HCEC 1CT (cell line): ENCODE results near the gene CCAR1.
"Not testable (repeated sequence)": the region's sequence is repeated elsewhere in the genome, so short reads cannot be mapped to it uniquely, and the experiment has no call there.

Experiments
- DNase-seq: peaks from one replicate; pipeline ENCODE4 v3.0.0-alpha.2; 2017

The CCAR1 gene

DNA sequence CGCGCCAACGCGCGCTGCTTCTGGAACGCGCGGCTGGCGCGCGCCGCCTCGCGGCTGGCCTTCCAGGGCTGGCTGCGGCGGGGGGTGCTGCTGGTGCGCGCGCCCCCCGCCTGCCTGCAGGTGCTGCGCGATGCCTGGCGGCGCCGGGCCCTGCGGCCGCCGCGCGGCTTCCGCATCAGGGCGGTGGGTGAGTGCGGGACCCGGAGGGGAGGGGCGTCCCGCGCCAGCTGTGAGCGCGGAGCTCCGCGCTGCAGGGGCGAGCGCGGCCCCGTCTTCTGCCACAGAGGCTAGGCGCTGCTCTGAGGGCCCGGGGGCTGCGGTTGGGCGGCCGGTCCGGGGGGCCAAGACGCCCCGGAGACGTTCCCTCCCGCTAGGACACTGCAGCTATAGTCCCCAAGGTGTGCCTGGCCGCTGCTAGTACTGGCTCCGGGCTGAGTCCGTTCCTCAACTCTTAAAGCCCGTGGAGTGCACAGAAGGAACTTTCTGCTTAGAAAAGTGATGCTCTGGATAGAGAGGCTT lies 107.1 kb downstream of the CCAR1 start:
- DNase-seq = not testable (repeated sequence)

DNA sequence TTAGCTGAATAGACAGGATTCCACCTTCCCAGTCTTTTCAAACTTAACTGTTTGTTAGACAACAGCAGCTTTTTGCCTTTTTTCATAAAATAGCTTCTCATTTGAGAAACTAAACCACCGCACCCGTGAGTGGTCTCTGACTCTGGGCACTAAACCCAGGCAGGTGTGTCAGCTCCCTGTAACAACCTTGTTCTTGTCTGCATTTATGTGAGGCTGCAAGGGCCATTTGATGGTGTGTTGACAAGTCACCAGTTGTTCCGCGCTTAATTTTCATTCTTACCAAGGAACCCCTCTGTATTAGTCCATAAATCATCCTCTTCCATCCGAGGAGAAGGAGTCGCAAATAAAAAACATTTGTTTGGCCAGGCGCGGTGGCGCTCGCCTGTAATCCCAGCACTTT lies 107.8 kb downstream of the CCAR1 start:
- no peak for DNase-seq

DNA sequence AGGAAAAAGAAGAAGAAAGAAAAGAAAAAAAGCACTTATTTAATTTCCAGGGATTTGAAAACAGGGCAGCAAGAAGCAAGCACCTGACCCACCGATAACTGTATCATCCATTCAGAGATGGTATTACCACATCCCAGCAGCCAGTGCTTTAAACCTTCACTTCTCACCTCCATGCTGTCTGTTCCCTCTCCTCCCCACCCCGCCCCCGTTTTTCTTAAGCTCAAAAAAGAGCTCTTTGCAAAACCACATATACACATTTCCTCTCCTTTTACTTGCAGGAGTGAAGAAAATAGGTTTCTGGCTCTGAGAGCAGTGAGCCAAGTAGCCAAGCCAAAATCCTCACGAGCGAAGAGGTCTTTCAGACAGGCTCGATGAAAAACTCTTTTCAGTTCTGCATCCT lies 108.5 kb downstream of the CCAR1 start:
- DNase-seq = no peak

GRCh38 chr10:68829952-68830351 lies 108.9 kb downstream of the CCAR1 start:
- no peak for DNase-seq

DNA sequence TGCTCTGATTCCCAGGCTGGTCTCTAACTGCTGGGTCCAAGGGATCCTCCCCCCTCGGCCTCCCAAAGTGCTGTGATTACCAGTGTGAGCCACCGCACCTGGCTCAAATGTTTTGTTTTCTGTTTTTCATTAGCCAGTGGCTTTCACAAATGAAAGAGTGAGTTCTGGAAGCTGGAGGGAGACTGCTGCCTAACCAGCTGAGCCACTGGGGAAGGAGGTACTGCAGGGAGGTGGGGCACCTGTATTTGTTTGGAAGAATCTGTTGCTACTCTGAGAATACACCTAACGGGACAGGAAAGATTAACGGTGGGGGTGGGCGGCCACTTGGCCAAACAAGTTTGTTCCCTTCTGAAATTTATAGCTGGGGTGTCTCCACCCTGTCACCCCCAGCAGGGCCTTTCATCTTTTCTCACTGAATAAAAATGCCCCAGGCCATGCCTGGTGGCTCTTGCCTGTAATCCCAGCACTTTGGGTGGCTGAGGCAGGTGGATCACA lies 111.0 kb downstream of the CCAR1 start:
- no peak for DNase-seq

DNA sequence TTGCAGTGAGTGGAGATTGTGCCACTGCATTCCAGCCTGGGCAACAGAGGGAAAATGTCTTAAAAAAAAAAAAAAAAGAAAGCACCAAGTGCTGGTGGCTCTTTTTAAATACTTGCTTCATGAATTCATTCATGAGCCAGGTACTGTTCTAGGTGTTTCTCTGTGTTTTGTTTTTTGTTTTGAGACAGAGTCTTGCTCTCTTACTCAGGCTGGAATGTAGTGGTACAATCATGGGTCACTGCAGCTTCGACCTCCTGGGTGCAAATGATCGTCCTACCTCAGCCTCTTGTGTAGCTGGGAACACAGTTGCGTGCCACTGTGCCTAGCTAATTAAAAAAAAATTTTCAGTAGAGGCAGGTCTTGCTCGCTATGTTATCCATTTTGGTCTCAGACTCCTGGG lies 111.6 kb downstream of the CCAR1 start:
- DNase-seq = no peak

GRCh38 chr10:68837626-68838322 lies 116.7 kb downstream of the CCAR1 start:
- DNase-seq = no peak

DNA sequence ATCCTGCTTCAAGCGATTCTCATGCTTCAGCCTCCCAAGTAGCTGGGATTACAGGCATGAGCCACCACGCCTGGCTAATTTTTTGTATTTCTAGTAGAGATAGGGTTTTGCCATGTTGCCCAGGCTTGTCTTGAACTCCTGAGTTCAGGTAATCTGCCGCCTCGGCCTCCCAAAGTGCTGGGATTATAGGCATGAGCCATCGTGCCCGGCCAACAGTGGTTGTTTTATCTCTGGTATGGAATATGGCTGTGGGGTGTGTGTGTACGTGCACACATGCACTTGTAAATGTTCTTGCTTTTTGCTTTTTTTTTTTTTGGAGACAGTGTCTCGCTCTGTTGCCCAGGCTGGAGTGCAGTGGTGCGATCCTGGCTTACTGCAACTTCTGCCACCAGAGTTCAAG lies 119.6 kb downstream of the CCAR1 start:
- DNase-seq = not testable (repeated sequence)
